Hematopoietic multipotent progenitor cell treated with erythropoietin and hydrocortisone succinate and interleukin-3 and kit ligand, for 17 days (in vitro differentiated cells): Measurements from ENCODE around the gene MOGAT3.
"Not testable (repeated sequence)": the region's sequence is repeated elsewhere in the genome, so short reads cannot be mapped to it uniquely, and the experiment has no call there.

Source experiments
- DNase-seq: peaks from one replicate; pipeline ENCODE4 v3.0.0-alpha.2; 2015; ENCODE audit warnings: low spot score

MOGAT3 gene

DNA sequence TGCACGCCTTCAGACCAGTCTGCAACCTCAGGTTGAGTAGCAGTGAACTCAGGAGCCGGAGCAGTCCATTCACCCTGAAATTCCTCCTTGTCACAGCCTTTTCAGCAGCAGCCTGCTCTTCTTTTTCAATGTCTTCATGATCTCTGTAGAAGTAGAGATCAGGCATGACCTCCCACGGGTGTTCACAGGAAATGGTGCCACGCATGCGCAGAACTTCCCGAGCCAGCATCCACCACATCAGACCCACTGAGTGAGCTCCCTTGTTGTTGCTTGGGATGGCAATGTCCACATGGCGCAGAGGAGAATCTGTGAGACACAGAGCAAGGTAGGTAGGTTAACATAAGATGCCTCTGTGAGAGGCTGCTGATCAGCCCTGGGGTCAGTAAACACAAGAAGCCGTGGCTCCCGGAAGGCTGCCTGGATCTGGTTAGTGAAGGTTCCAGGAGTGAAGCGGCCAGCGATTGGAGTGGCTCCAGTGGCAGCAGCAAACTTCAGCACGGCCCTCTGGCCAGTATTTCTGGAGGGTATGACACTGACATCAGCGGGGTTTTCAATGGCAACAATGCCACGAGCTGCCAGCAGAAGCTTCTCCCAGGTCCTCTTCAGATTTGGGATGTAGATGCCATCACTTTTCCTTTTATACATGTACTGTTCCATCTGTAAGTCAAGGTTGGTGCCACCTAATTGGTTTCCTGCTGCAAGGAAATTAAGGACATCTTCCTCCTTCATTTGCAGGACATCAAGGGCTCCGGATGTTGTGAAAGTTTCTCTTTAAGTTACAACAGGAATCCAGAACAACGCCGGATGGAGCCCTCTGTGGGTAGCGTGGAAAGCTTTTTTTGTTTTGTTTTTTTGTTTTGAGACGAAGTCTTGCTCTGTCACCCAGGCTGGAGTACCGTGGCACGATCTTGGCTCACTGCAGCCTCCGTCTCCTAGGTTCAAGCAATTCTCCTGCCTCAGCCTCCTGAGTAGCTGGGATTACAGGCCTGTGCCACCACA is 3.2 kb upstream of the MOGAT3 start:
- DNase-seq = not testable (repeated sequence)

DNA sequence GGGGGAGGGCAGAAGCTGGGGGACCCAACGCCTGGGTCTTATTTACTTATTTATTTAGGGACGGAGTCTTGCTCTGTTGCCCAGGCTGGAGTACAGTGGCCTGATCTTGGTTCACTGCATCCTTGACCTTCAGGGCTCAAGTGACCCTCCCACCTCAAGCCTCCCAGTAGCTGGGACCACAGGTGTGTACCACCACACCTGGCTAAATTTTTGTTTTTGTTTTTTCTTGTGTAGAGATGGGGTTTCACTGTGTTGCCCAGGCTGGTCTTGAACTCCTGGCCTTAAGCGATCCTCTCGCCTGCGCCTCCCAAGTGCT is 1.7 kb upstream of the MOGAT3 start:
- DNase-seq = no peak

DNA sequence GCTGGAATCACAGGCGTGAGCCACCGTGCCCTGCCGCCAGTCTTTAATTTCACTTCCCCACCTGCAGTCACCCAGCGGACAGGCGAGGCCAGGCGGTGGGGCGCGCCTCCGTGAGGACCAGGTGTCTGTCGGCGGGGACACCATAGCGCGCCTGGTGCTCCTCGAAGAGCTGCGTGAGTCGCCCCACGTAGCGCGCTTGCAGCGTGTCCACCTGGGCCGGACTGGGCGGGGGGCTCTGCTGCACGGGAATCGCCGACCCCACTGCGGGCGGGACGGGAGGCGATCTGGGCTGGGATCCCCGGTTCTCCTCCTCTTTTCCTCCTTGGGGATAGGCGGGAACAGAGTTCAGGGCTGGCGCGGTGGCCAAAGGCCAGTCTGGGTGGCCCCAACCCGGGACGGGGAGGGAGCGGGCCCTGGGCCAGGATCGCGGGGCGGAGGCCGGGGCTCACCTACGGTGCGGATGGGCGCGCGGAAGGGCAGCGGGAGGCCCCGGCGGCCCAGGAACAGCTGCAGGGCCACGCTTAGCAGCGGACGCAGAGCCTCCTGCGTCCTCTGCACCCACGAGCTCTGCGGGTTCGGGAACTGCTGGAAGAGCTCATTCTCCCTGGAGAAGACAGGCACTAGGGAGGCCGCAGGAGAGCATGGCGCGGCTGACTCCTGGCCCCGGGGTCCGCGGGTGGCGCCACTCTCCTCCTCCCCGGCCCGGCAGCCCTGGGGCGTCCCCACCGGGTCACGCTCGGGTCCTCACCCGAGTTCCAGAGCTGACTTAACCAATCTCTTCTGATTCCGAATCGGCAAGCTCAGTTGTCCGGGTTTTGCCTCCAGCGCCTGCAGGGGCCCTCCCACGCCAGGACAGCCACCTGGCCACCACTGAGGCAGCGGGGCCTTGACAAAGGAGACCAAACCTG is 1.1 kb upstream of the MOGAT3 start:
- no peak for DNase-seq

DNA sequence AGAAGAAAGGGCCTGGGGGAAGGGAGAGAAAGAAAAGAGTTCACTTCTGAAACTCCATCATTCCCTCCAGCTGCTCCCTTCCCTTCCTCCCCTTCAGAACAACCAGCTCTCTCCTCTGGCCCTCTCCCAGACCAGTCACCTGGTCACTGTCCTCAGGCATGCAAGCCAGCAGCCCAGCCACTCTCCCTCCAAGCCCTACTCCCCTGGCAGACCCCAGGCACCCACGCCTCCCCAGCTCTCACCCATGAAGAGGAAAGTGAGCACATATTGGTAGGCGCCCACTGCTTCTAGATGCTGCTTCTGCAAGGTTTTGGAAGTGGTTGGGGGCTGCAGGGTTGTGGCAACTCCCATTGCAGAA is 353 bp downstream of the MOGAT3 start:
- no peak for DNase-seq

DNA sequence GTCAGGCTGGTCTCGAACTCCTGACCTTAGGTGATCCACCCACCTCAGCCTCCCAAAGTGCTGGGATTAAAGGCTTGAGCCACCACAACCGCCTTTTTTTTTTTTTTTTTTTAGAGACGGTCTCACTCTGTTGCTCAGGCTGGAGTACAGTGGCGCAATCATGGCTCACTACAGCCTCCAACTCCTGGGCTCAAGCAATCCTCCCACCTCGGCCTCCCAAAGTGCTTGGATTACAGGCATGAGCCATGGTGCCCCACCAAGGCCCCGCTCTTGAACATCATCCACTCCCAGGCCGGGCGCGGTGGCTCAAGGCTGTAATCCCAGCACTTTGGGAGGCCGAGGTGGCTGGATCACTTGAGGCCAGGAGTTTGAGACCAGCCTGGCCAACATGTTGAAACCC is 1.3 kb downstream of the MOGAT3 start:
- not testable (repeated sequence) for DNase-seq

DNA sequence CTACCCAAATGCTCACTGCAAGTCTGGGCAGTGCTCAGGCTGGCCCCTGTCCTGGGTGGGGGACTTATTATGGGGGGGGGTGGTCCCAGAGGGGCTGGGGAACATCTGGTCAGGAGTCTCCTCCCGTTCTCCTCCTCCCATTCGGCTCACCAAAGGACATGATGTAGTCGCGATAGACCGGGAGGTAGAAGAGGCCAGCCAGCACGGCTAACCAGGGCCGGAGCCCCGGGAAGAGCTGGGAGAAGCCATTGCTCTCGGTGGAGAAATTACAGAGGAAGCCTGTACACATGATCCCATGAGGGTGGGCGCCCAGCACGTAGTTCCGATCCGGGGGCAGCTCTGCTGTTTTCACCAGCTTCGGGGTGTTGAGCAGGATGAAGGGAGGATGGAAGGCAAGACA is 2.4 kb downstream of the MOGAT3 start:
- no peak for DNase-seq

DNA sequence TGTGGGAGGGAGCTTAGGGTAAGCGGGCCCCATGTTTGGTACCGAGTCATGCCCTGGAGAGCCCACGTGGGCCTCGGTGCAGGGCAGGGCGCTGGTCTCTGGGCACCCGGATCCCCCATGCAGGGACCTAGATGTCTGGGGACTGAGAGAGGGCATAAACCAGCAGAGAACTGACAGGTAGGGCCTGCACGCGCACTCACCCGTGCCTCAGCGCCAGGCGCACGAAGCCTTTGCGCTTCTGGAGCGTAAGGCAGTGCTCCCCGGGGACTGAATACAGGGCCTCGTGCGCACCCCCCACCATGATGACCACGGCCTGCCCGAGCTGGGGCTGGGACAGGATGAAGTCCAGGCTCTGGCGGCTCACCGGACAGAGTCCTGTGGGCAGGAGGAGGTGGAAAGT is 2.8 kb downstream of the MOGAT3 start:
- DNase-seq = no peak

DNA sequence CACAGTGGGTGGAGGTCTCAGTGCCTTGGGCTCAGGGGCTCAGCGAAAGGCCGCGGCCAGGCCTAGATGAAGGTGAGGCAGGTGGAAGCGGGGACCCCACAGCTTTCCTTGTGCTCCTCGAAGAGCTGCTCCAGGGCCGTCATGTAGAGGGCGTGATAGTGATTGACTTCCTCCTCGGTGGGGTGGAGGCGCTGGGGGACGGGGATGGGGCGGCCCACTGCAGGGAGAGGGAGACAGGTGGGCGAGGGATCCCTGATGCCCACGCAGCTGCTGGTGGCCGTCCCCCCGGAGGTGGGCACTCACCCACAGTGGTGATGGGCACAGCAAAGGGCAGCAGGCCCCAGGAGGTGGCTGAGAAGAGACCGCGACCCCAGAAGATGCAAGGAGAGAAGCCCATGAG is 5.0 kb downstream of the MOGAT3 start:
- DNase-seq = no peak

DNA sequence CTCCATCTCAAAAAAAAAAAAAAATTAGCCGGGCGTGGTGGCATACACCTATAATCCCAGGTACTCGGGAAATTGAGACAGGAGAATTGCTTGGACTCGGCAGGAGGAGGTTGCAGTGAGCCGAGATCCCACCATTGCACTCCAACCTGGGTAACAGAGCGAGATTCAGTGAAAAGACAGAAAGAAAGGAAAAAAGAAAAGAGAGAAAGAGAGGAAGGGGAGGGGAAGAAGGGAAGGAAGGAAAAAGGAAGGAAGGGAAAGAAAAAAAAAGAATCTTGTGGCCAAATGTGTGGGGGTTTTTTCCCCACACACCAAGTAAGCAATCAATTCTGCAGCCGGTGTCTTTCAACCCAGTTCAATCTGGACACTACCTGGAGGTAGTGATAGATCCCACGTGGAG is 11.7 kb downstream of the MOGAT3 start:
- no peak for DNase-seq

DNA sequence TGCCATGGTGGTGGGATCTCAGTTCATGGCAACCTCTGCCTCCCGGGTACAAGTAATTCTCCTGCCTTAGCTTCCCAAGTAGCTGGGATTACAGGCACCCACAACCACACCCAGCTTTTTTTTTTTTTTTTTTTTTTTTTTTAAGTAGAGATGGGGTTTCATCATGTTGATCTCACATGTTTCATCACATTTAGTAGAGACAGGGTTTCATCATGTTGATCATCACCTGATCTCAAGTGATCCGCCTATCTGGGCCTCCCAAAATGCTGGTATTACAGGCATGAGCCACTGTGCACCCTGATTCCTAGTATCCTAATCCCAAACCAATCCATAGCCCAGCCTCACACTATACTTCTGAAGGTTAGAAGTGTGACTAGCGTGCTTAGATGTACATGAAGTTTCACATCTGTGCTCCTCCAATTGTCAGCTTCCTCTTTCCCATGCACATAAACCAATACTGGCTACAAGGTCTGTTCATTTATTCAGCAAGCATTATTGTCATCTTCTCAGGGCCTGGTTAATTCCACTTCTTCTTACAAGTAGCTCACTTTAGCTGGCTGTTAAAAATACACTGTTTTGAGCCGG is 13.9 kb downstream of the MOGAT3 start:
- no peak for DNase-seq

DNA sequence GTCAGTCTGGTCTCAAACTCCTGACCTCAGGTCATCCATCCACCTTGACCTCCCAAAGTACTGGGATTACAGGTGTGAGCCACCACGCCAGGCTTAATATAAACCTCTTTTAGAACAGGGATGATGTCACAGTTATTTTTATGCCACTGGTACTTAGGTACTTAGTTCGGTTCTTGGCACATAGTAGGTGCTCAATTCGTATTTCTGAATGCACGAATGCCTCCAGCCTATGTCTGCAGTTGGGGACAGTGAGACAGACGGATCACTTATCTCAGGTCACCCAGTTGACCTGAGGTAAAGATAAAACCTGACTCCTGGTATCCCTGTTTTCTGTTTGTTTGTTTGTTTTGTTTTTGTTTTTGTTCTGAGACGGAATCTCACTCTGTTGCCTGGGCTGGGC is 14.6 kb downstream of the MOGAT3 start:
- DNase-seq = no peak

DNA sequence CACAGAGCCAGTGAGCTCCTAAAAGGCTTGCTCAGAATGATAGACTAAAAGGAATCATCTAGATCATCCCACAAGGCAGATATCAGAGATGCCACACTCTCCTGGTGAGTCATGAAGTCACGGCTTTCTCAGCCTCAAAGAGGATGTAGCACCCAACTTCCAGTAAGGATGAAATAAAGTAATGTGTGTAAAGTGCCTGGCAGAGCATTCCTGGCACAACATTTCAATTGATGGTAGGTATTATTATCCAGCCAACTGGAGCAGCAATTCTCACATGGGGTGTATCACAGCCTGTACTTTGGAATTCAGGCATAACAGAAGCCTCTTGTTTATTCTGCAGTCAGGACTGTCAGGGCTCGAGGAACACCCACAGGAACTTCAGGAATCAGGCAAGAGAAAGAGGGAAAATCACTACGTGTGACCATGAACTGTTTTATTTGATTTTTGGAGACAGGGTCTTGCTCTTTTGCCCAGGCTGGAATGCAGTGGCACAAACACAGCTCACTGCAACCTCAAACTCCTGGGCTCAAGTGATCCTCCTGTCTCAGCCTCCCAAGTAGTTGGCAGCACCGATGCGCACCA is 15.5 kb downstream of the MOGAT3 start:
- no peak for DNase-seq

DNA sequence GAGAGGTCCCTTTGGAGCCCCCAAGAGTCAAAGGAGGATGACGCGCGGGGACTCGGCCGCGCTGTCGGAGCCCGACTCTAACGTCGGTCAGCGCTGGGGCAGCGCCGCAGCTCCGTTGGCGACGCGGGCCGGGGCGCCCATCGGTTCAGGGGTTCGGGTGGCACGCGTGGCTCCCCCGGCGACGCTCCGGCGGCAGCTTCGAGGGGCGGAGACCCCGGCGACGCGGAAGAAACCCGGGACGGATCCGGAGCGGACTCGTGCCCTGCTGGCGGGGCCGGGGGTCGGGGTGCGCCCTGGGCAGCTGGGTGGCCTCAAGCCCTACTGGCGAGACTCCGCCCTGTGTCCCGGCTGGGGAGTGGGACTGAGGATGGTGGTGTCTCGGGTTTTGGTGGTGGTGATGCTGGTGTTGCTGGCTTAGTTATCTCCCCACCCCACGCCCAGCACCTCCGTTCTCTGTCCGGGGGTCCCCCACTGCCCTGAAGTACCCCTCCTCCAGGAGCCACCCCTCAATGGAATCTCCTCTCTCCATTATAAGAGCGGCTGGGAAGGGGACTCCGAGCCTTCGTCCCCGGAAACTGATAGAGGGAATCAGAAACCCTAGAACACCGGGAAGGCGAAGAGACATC is 20.6 kb downstream of the MOGAT3 start, which contains the start of gene NAT16:
TSS of gene NAT16 (minus strand) at position 164 of the 626 bp plus-strand sequence. CDS start 5,486 bp downstream, outside the sequence.
- no peak for DNase-seq

DNA sequence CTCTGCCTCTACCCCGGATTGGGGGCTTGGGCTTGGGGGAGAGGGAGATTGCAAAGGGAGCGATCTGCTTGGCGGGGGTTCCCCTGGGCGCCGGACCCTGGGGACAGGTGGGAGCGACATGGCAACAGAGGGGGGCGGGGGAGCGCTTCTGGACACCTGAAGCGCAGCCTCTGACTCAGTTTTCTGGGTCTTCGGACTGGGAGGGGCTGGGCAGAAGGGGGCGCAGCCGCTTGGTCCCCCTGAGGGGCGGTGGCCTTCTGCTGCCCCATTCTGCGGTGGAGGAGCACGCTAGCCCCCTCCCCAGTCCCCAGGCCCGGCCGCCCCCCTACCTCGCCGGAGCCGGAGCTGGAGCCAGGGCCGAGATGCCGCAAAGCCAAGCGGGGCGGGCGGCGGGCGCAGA is 21.1 kb downstream of the MOGAT3 start:
- no peak for DNase-seq

DNA sequence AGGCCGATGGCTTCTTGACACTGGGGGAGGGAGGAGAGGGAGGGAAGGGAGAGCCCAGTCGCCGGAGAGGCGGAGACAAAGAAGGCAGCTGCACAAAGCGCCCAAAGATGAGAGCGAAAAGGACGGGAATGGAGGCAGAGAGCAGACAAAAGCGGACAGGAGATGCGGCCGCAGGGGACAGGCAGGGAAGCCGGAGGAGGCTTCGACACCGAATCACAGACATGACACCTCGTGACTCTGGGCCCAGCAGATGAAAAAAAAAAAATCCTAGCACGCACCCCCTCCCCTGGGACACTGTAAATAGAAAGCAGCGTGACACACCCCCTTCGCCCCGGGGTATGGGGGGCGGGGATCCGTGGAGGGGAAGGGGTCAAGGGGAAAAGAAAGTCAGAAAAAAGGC is 21.7 kb downstream of the MOGAT3 start:
- no peak for DNase-seq

DNA sequence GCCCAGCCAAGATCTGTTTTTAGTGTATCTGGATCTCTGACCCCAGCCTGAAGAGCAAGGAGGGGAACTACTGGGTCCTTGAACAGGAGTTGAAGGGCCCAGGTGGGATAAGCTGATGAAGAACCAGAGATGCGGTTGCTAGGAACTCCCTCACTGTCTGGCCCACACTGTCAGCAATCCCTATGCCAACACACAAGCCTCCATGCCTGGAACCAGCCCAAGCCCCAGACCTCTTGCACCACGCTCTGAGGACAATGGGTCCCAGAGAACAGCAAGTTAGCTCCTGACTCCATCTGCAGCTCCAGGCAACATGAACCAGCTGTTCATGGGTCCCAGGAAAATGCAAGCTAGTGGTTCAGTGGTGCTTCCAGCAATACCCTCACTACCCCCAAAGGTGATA is 23.2 kb downstream of the MOGAT3 start:
- DNase-seq = no peak

DNA sequence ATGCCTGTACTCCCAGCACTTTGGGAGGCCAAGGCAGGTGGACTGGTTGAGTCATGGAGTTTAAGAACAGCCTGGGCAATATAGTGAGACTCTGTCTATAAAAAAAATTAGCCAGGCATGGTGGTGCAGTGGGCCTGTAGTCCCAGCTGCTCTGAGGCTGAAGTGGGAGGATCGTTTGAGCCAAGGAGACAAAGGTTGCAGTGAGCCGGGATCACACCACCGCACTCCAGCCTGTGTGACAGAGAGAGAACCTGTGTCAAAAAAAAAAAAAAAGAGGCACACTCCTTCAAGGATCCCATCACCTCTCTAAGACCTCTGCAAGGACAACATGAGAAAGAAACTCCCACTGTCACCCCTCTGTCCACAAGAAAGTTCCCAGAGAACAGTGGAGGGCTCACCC is 25.2 kb downstream of the MOGAT3 start:
- no peak for DNase-seq

DNA sequence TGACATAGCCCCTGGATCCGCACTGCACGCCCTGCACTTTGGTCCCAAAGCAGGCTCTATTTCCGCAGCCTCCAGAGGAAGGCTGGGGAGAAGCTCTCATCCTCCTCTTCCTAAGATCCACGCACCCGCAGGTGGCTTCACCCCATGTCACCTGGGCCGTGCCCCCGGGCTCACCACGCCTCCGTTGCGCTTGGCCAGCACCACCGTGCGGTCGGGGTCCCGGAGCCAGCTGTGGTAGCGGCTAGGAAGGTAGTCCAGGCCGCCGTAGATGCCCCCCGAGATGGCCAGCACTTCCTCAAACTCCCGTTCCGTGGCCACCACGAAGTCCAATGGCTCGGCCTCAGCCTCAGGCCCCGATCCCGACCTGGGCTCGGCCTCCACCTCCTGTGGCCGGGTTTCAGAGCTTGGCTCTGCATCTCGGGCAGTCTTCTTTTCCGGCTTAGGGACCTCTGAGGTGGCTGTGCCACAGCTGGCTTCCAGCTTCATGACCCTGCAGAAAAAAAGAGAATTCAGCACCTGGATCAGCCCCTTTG is 26.4 kb downstream of the MOGAT3 start:
- no peak for DNase-seq

DNA sequence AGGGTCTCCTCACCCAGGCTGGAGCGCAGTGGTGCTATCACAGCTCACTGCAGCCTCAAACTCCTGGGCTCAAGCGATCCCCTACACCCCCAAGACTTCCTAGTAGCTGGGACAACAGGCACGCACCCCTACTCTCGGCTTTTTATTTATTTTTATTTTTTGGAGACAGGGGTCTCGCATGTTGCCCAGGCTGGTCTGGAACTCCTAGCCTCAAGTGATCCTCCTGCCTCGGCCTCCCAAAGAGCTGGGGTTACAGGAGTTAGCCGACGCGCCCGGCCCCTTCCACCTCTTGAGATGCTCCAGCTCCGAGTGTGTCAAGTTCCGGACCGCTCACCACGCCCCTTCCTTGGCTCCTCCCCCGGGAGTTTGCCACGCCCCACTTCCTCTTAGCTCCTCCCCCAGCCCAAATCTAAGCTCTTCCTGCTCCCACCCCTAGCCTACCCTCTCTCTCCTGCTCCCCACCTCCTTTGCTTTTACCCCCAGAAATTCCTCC is 27.0 kb downstream of the MOGAT3 start:
- peak; percentile 39 for DNase-seq

DNA sequence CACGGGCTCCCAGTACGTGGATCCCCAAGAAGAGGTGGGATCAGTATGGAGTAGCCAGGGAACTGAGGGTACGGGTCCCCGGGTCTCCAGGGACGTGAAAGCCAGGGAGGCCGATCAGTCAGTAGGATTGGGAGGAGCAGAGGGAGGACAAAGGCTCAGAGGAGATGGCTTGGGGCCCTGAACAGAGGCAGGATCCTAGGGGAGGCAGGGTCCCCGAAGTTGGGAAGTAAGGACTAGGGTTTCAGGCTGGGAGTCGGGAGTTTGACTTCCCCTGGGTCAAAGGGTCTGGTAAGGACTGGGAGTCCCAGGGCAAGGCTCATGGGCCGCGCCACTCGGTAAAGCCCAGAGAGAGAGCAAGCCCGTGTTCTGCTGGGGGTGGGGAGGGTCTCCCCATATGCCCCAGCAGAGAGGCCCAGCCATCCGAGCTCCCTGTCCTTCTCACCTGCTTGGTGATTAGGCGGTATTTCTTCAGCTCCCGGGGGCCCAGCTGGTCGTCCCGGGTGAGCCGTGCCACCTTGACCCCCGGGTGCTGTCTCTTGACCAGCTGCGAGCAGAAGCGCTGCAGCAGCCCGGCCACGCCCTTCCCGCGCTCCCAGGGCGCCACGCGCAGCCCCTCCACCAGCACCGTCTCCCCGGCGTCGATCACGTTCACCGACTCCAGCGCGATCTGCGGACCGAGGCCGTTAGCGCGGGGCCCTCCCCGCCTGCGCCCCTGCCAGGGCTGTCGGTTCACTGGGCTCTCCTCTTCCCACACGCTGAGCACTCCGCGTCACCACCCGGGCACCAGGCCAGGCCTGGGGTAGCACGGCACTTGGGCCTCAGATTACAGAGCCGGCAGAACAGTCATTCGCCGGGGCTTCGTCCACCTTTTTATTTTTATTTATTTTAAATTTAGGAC is 27.7 kb downstream of the MOGAT3 start:
- no peak for DNase-seq
